ENCODE data around the gene PNMA8B. TPM values are rescaled to one million over a fixed set of nuclear protein-coding genes. Genes with fewer than 3 reads are reported as not detected.
A peak's percentile ranks its signal among the peaks of the same experiment; 100 is the strongest.

Gene PNMA8B
- total RNA-seq (2021; fragmentation: NEBNext Ultra II Directional; extraction: Animal tissue kit (Norgen Biotek cat#: 25700)) = under 1 TPM in 4 of 6 experiments, not detected in 2; 0.02 to 0.17 (median 0.07) TPM
- long read RNA-seq = 0 reads

- Mint-ChIP-seq H3K27ac (no peak within 1 kb of the TSS), H3K36me3 (ENCODE audit: low read depth) (0 out of 2 replicates have a peak, but pooled peaks cover 5% of the 10 kb centered on the region), H3K27me3 (ENCODE audit: insufficient read depth) (peaks cover 15% of the 10 kb centered on the region), H3K4me3 (no peak within 1 kb of the TSS), H3K9me3 (no peaks in the 10 kb centered on the region), H3K4me1 (ENCODE audit: low read depth) (peaks cover 9% of the 10 kb centered on the region; the same call in 1 of the 2 replicates)
- no peak for TF ChIP-seq CTCF (IDR thresholded peaks at IDR 0.05)
- no peak for DNase-seq
Measured at GRCh38 chr19:46495786-46496099, at the start of gene PNMA8B. Gene PNMA8B (minus strand): TSS chr19:46495867. CDS start chr19:46495465, 402 bp downstream.

GRCh38 chr19:46544651-46545050 lies 49.0 kb upstream of the PNMA8B start:
- Mint-ChIP-seq H3K27me3 (ENCODE audit: insufficient read depth) (peaks cover 6% of the 10 kb centered on the region), H3K4me3 (no peak overlapping the region), H3K4me1 (ENCODE audit: low read depth) (peaks cover 7% of the 10 kb centered on the region), H3K36me3 (ENCODE audit: low read depth) (no peaks in the 10 kb centered on the region), H3K27ac (no peak overlapping the region), H3K9me3 (peaks cover 7% of the 10 kb centered on the region; the same call in 1 of the 2 replicates)
- TF ChIP-seq CTCF (IDR thresholded peaks at IDR 0.05) = no peak
- DNase-seq = no peak

GRCh38 chr19:46542428-46543230 lies 47.0 kb upstream of the PNMA8B start:
- no peak overlapping the region for H3K4me3 Mint-ChIP-seq
- peak; percentile 88 for DNase-seq
- H3K27ac Mint-ChIP-seq = peak overlapping the region; percentile 72
- TF ChIP-seq CTCF (IDR thresholded peaks at IDR 0.05) = peak; percentile 98
- peaks cover 9% of the 10 kb centered on the region for H3K27me3 Mint-ChIP-seq (ENCODE audit: insufficient read depth)
- no peaks in the 10 kb centered on the region for H3K36me3 Mint-ChIP-seq (ENCODE audit: low read depth)
- H3K9me3 Mint-ChIP-seq = no peaks in the 10 kb centered on the region
- H3K4me1 Mint-ChIP-seq (ENCODE audit: low read depth) = peaks cover 7% of the 10 kb centered on the region

GRCh38 chr19:46537136-46538097 lies 41.8 kb upstream of the PNMA8B start:
- H3K36me3 Mint-ChIP-seq (ENCODE audit: low read depth) = no peaks in the 10 kb centered on the region
- H3K4me1 Mint-ChIP-seq (ENCODE audit: low read depth) = no peaks in the 10 kb centered on the region
- DNase-seq = peak; percentile 36
- TF ChIP-seq CTCF (IDR thresholded peaks at IDR 0.05) = peak; percentile 95
- no peak overlapping the region for H3K27ac Mint-ChIP-seq
- no peaks in the 10 kb centered on the region for H3K9me3 Mint-ChIP-seq
- H3K27me3 Mint-ChIP-seq (ENCODE audit: insufficient read depth) = peaks cover 30% of the 10 kb centered on the region
- no peak overlapping the region for H3K4me3 Mint-ChIP-seq

GRCh38 chr19:46536391-46536790 lies 40.7 kb upstream of the PNMA8B start:
- Mint-ChIP-seq H3K27me3 (ENCODE audit: insufficient read depth) (peaks cover 30% of the 10 kb centered on the region), H3K9me3 (no peaks in the 10 kb centered on the region), H3K4me1 (ENCODE audit: low read depth) (no peaks in the 10 kb centered on the region), H3K4me3 (no peak overlapping the region), H3K36me3 (ENCODE audit: low read depth) (no peaks in the 10 kb centered on the region), H3K27ac (no peak overlapping the region)
- DNase-seq = no peak
- TF ChIP-seq CTCF (IDR thresholded peaks at IDR 0.05) = no peak
